ENCODE measurements around the gene MED22.
"Not testable (repeated sequence)": the region's sequence is repeated elsewhere in the genome, so short reads cannot be mapped to it uniquely, and the experiment has no call there.

Gene MED22

DNA sequence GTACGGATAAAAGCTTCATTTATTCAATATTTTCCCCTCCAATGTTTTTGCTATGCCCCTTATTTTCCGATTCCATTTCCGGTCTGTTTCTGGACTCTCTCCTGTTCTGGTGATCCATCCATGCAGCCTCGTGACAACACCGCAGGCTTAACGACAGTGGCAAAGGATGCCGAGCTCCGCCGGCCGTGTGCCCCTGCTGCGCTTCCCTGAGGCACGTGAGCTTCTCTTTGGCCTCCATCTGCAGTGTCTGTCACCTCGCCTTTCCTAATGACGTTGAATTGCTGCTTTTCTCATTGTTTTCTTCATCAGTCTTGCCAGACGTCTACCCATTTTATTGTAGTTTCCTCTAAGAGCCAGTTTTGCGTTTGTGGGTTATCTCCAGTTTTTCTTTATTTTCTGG, 40.6 kb downstream of the MED22 start:
- DNase-seq (ENCODE audit: low read depth in 3 of 3, low spot score in 1 of 3), result no peak

DNA sequence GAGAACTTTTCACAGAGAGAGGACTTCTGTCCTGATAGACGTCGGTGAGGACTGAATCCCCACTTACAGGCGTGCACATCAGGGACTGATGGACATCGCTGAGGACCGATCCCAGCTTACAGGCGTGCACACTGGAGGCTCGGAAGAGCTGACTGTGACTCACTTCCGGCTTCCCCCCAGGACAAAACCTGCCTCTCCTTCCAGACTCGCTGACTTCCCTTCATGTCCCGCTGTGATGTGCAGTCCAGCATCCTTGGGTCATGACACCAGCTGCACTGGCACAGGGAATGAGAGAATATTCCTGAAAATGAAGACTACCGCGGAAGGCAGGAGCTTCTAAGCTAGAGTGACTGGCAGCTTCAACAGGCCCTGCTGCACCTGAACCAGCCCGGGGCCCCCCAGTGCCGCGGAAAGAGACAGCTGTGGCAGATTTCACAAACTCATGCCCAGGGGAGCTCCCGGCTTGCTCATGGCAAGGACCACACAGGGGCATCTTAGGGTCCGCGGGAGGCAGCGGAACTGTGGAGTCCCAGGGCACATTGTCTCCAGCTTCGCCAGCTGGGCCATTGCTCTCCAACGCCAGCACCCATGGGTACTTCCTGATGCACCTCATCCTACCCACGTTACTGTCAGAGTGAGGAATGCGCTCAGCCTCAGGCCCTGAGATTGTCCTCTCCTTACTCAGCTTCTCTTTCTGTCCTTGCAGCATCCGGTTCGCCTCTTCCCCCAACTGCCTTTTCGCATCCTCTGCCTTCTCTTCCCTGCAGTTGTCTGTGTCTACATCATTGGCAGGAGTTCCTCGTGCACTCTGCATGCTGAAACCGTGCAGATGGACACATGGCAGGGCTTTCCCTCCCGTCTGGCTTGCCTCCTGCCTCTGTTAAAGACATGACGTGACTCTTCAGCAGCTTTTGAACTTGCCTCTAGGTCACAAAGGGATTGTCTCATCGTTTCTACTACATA, 41.4 kb downstream of the MED22 start:
- DNase-seq (ENCODE audit: low read depth in 3 of 3, low spot score in 1 of 3), result no peak

DNA sequence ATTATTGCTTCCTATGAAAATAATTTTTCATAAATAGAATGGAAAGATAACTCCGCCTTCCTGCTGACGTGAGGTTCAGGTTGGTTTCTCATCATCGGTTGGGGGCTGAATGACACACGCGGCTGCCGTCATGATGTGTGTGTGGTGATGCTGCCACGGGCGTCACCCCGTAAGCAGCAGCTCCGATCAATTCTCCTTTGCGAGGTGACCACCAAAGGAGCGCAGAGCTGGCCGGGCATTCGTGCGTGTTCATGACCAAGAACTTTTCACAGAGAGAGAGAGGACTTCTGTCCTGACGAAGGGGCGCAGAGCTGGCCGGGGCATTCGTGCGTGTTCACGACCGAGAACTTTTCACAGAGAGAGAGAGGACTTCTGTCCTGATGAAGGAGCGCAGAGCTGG, 42.2 kb downstream of the MED22 start:
- no peak for DNase-seq (ENCODE audit: low read depth in 3 of 3, low spot score in 1 of 3)

- DNase-seq (ENCODE audit: low read depth in 3 of 3, low spot score in 1 of 3), result no peak
Observed at GRCh38 chr9:133304477-133305377, 43.2 kb downstream of the MED22 start.

DNA sequence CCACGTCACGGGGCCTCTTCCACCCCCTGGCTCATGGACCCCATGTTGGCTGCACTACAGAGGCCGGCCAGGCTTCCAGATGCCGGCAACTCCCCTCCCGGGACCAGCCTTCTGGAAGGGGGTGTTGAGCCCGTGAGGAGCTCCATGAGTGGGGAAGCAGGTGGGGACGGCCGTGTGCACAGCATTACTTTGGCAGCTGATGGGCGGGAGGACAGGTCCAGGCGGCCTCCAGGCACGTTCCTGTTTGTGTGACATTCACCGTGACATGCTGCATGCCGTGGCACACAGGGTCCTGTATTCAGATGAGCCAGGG, 43.8 kb downstream of the MED22 start:
- no peak for DNase-seq (ENCODE audit: low read depth in 3 of 3, low spot score in 1 of 3)

GRCh38 chr9:133303266-133304157, 44.4 kb downstream of the MED22 start:
- no peak for DNase-seq (ENCODE audit: low read depth in 3 of 3, low spot score in 1 of 3)

DNA sequence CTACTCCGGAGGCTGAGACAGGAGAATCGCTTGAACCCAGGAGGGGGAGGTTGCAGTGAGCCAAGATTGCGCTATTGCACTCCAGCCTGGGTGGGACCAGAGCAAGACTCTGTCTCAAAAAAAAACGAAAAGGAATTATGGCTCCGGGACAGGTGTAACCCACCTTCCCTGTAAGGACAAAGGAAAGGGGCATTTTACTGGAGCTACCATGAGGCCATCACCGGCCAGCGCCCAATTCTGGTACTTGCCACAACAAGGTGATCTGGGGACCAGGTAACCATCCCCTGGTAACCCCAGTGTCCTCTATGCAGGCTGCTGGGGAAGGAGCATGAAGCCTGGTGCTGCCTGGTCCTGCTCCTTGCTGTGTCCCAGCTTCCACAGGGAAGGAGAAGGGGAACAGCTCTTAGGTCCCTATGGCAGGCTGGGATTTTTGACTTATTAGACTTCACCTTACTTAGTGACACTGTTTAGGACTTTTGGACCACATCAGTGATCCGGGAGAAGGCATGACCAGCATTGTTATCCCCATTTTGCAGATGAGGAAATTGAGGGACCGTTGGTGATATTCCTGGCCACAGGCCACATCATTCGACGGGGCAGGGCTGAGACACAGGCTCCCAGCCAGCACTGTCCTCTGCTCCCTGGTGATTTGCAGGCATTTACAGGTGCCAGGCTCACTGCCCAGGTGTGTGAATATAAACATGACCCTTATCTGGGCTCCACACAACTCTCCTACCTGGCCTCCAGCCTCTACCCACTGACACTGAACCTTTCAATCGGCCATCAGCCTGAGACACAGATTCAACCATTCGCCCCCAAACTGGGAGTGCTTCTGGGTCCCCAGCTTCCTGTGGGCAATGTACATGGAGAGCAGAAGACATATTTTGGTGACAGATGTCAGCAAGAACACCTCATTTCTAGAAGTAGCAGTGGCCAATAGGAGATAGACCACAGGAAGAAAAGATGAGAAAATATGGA, 46.4 kb downstream of the MED22 start:
- no peak for DNase-seq (ENCODE audit: low read depth in 3 of 3, low spot score in 1 of 3)

DNA sequence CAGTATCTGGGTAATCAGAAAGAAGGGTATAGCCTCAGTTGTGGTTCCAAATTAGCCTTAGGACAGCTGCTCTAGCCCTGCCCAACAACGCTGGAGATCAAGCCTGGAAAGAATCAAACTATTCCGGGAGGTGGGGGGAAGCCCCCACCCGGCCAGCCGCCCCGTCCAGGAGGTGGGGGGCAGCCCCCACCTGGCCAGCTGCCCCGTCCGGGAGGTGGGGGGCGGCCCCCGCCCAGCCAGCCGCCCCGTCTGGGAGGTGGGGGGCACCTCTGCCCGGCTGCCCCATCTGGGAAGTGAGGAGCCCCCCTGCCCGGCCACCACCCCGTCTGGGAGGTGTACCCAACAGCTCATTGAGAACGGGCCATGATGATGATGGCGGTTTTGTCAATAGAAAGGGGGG, 47.9 kb downstream of the MED22 start:
- DNase-seq (ENCODE audit: low read depth in 3 of 3, low spot score in 1 of 3), result not testable (repeated sequence)

GRCh38 chr9:133294257-133294656, 53.7 kb downstream of the MED22 start:
- no peak for DNase-seq (ENCODE audit: low read depth in 3 of 3, low spot score in 1 of 3)

- DNase-seq (ENCODE audit: low read depth in 3 of 3, low spot score in 1 of 3), result no peak
Observed at GRCh38 chr9:133290751-133291302, 57.1 kb downstream of the MED22 start.

All from stimulated activated CD4-positive, alpha-beta T cell treated with anti-CD3 and anti-CD28 coated beads, TNF-alpha, amount 100 ng/mL, for 1 hour (primary cell).